IPS-18c (cell line): ENCODE results near the gene ACAA2.

Experiments used
- H3K4me3 ChIP-seq: 2 replicates; pipeline ENCODE4 v1.7.0; 2013; ENCODE audit warnings: low read depth, mild to moderate bottlenecking, low read length, moderate library complexity; ENCODE audit not compliant: insufficient read depth
- H3K9me3 ChIP-seq: one replicate; pipeline ENCODE4 v1.6.1; 2013; ENCODE audit warnings: mild to moderate bottlenecking, low read length, moderate library complexity; ENCODE audit not compliant: control insufficient read depth, insufficient read depth

The ACAA2 gene

DNA sequence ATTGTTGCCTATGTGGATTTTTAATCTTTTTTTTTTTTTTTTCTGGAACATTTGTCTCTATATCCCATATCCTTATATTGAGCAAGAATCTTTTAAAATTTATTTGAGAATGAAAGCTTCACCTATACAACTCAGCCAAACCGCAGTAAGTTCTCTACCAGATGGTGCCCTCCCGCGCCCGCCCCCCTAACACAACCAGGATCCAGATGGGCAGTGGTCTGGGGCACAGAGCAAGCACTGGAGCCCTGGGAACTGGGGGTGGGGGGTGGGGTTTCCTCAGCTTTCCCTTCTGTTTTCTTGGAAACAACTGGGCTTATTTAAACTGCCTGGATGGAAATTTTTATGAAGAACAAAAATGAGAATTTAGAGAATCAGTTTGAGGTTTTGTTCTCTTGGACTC, 74.6 kb downstream of the ACAA2 start:
- H3K9me3 ChIP-seq = no peaks in the 10 kb centered on the region
- H3K4me3 ChIP-seq = no peak overlapping the region

DNA sequence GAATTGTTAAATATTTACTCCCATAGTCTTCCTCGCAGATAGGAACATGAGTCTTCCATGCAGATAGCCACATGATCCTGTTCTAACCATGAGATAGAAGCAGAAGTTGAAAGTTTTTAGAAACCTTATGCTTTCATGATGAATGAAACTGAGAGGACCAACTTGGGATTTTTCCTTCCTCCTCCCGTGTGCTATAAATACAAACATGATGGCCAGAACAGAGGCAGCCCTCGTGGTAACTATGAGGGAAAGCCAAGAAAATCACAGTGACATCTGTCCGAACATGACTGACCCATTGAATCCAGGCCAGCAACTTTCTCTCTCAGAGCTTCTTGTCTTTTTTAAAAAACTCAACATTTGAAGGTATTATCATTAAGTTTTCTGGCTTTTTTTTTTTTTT, 78.5 kb downstream of the ACAA2 start:
- H3K9me3 ChIP-seq = no peaks in the 10 kb centered on the region

DNA sequence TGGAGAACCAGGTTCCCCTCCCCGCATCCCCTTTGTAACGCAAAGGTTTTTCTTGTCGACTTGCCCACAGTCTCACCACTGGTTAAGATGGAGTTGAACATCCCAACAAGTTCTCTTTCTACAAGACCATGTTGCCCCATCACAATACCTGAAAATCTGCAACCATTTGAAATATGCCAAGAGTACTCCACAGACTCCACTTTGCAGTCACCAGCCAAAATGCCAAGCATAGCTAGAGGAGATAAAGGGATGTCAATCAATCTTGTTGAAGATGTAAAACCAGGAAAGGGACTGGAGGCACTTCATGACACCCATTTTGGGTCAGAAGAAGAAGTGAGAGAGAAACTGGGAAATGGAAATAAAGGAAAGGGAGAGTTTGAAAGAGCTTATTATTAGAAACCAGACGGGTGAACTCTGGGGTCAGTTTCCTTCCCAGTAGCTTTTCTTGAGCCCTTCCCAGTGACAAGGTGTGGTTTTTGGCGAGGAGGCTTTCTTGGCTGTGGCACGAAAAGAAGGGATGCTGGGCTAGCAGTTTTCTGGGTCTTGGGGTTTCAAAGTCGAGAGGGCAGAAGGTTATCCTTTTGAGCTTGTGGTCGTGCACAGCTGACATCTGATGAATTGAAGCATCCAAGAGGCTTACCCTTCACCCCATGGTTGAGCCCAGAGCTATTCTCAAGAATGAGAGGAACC, 79.3 kb downstream of the ACAA2 start:
- no peaks in the 10 kb centered on the region for H3K9me3 ChIP-seq
- no peak overlapping the region for H3K4me3 ChIP-seq

More for the DNA sequence above, 78.5 kb downstream of the ACAA2 start:
- no peak overlapping the region for H3K4me3 ChIP-seq

DNA sequence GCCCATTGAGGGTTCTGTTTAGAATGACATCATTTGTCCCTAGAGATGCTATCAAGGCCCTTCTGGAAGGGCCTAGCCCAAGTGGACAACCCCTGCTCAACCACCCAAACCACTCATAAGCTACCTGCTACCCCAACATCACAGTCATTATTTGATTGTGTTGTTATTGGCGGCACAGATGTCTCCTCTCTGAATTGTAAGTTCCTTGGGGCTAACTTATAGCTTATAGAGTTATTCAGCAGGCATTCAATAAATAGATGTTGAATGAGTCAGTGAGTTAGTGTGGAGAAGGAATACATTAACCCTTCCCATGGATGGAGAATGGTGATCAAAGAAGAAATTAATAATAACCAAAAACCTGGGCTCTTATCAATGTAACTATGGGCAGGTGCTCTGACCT, 80.0 kb downstream of the ACAA2 start:
- no peak overlapping the region for H3K4me3 ChIP-seq
- no peaks in the 10 kb centered on the region for H3K9me3 ChIP-seq
